ENCODE results near the gene ZNF431. TPM values are rescaled to one million over a fixed set of nuclear protein-coding genes. Genes with fewer than 3 reads are reported as not detected.
A peak's percentile ranks its signal among the peaks of the same experiment; 100 is the strongest.
"Not testable (repeated sequence)": the region's sequence is repeated elsewhere in the genome, so short reads cannot be mapped to it uniquely, and the experiment has no call there.

Gene ZNF431
- polyA plus RNA-seq, 3 donors: 15.3 to 32.4 (median 31.8) TPM

- DNase-seq: no peak
Measured at GRCh38 chr19:21135433-21135832, 6.4 kb upstream of the ZNF431 start.

GRCh38 chr19:21138130-21138529, 3.7 kb upstream of the ZNF431 start:
- no peak for DNase-seq

- not testable (repeated sequence) for DNase-seq
Measured at GRCh38 chr19:21141006-21141405, 834 bp upstream of the ZNF431 start.

- no peak for DNase-seq
Measured at GRCh38 chr19:21143428-21143827, 1.6 kb downstream of the ZNF431 start.

GRCh38 chr19:21143854-21144253, 2.0 kb downstream of the ZNF431 start:
- DNase-seq: no peak

- DNase-seq: no peak
Measured at GRCh38 chr19:21147540-21147939, 5.7 kb downstream of the ZNF431 start.

- no peak for DNase-seq
Measured at GRCh38 chr19:21148681-21149080, 6.8 kb downstream of the ZNF431 start.

- DNase-seq: no peak
Measured at GRCh38 chr19:21149877-21150276, 8.0 kb downstream of the ZNF431 start.

- DNase-seq: no peak
Measured at GRCh38 chr19:21151460-21151859, 9.6 kb downstream of the ZNF431 start.

GRCh38 chr19:21158523-21159135, 16.8 kb downstream of the ZNF431 start:
- no peak for DNase-seq

GRCh38 chr19:21164541-21164940, 22.7 kb downstream of the ZNF431 start:
- DNase-seq: no peak

GRCh38 chr19:21166436-21166835, 24.6 kb downstream of the ZNF431 start:
- no peak for DNase-seq

- DNase-seq: no peak
Measured at GRCh38 chr19:21197590-21198295, 55.9 kb downstream of the ZNF431 start.

GRCh38 chr19:21202865-21203494, 61.1 kb downstream of the ZNF431 start:
- DNase-seq: peak; percentile 47

GRCh38 chr19:21210037-21210621, 68.3 kb downstream of the ZNF431 start:
- DNase-seq: no peak

- DNase-seq: no peak
Measured at GRCh38 chr19:21221693-21222092, 79.9 kb downstream of the ZNF431 start.

- not testable (repeated sequence) for DNase-seq
Measured at GRCh38 chr19:21229938-21230337, 88.1 kb downstream of the ZNF431 start.

GRCh38 chr19:21233691-21234090, 91.9 kb downstream of the ZNF431 start:
- no peak for DNase-seq

- DNase-seq: not testable (repeated sequence)
Measured at GRCh38 chr19:21236751-21237150, 94.9 kb downstream of the ZNF431 start.

GRCh38 chr19:21238670-21239069, 96.8 kb downstream of the ZNF431 start:
- no peak for DNase-seq

All from renal pelvis (tissue), 4 donors.